HG02973 (cell line): ENCODE data around the gene DPP7.
A peak's percentile ranks its signal among the peaks of the same experiment; 100 is the strongest.

ENCODE experiments used
- ATAC-seq: cut with Tn5 transposase; IDR thresholded peaks from one replicate; pipeline ENCODE4 v1.9.1; 2021; ENCODE audit warnings: moderate library complexity; ENCODE audit not compliant: unreplicated experiment

Gene DPP7

DNA sequence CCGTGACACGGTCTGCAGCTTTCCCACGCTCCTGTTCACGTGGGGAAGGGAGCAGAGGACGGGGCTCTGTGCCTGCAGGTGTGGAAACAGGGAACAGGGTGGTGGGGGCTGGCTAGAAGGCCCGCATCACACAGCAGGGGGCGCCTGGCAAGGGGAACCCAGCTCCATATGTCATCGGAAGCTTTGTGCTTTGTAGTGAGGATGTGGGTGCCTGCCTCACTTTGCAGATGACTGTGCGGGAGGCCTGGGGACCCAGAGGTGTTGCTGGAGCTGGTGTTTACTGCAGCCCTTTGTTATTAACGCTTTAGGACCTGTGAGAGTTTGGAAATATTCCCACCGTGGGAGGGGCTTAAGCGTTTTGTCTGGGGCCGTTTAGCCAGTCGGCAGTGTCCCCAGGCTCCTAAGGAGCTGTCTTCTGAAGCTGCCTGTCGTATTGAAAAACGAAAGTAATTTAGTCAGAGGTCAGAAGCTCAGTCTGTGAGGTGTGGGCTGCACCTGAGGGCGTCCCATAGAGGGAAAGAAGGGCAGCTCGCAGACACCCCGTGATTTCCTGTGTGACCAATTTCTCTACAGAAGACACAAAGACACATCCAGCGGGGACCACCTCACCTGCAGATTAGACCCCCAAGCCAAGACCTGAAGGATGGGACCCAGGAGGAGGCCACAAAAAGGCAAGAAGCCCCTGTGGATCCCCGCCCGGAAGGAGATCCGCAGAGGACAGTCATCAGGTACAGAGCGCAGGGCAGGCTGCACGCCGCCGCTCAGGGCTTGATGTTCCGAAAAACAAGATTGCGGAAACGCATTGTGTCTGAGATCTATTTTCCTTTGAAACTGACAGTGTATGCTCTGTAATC, 18.6 kb downstream of the DPP7 start:
- ATAC-seq, result peak; percentile 63

DNA sequence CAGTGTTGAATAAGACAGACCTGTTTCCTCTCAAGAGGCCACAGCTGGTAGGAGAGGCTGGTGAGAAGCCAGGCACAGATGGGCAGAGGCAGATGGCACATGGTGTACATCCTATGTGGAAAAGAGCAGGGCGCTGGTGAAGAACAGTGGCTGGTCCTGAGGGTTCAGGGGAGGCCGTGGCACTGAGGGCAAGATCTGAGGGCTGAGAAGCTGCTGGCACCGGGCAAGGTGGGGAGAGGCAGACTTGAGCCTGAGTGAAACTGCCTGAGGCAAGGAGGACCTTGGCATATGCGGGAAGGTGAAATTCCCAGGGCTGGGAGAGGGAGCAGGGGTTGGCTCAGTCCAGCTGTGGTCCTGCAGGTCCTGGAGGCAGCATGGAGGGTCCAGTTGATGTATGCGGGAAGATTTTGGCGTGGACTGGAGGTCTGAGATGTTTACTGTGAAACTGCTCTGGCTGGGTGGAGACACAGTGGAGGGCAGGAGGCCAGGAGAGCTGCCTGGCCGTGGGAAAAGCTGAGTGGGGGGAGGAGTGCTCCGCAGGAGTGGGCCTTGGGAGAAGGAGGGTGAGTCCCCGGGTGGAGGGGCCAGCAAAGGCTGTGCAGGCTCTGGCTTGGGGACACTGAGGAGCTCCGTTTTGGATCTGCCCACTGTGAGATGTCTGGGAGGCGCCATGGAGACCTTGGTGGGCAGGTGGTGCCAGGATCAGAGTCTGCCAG, 25.1 kb downstream of the DPP7 start:
- ATAC-seq, result no peak

DNA sequence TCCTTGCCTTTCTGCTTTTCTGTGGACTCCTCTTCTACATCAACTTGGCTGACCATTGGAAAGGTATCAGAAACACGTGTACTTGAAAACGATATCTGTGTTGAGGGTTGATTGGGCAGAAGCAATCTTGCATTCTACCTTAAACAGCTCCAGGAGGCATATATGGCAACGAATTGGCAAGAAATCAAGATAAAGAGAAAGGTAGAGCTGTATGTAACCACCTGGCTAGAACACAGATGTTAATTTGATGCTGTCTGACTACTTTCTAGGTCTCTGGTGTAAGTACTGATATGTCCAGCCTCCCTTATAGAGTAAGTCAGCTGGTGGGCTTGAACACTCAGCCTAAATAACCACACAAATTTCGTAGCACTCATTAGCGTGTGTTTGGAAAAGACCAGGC, 26.4 kb downstream of the DPP7 start:
- no peak for ATAC-seq

DNA sequence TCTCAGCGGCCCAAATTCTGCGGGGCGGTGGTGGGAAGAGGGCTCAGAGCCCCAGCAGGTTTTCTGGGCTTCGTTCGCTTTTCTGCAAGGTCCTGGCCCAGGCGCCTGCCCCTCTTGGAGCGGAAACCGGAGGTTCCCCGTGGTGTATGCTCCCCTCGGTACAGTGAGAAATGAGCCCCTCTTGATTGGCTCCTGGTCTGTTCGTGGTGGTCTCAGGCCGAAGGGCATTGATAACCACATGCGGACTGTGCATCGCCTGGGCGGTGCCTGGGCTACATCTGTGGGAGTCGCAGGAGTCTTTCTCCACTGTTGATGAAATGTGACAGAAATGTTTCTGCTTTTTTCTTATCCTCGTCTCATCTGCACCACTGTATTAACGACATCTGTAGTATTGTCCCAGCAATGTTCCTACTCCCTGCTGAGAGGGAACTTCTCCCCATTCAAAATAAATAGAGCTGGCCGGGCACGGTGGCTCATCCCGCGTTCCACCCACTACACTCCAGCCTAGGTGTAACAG, 27.1 kb downstream of the DPP7 start:
- no peak for ATAC-seq

DNA sequence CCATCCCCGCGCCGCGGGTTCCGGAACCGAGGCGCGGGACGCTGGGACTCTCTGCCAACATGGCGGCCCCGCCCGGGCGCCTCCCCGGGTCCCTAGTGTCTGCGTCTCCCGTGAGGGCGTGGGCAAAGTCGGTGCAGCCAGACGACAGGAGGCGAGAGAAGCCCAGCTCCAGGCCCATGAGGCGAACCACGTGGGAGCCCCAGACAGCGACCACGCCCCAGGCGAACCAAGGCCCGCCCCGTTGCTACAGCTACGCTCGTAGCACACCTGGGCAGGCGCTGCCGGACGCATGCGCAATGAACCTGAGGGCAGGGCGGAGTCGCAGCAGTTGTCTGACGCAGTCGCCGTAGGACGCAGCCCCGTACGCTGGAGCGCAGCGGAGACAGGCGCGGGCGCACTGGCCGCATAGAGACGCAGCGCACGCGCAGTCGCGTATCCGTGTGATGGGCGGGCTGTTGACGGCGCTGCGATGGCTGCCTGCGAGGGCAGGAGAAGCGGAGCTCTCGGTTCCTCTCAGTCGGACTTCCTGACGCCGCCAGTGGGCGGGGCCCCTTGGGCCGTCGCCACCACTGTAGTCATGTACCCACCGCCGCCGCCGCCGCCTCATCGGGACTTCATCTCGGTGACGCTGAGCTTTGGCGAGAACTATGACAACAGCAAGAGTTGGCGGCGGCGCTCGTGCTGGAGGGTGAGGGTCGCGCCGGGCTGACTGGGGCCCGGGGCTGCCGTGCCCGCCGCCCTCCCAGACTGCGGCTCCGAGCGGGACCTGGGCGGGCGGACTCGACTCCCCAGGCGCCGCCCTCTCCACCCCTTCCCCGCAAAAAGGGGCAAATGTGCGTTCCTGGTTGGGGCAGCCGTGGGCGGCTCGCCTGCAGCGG, 27.8 kb downstream of the DPP7 start, which contains the start of gene MAN1B1:
Gene MAN1B1, plus strand, starts transcription at position 455 of the 878 bp plus-strand sequence. Its CDS starts 15 bp downstream, at position 470.
- peak; percentile 77 for ATAC-seq

DNA sequence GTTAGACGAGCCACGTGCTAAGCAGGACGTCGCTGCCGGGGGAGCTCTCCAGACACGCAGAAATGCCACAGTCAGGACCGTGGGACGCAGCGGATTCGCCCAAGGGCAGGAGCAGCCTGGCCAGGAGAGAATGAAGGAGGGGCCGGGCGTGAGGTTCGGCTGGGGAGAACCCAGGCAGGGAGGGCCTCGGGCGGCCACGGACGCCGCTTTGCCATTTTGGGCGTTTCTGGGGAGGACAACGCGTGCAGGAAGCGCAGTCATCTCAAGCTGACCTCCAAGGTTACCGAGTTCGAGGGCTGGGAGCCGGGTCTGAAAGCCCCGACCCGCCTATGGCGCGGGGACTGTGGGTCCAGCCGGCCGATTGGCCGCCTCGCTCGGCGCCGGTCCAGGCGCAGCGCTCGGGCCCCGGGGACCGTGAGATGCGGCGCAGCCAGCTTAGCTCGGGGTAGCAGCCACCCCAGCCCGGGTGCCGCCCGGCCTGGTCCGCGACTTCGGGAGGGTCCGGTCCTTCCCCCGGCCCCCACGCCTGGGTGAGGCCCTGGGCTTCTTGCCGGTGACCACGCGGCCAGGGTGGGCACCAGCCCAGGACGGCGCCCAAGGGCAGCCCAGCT, 28.5 kb downstream of the DPP7 start:
- ATAC-seq, result peak; percentile 8

DNA sequence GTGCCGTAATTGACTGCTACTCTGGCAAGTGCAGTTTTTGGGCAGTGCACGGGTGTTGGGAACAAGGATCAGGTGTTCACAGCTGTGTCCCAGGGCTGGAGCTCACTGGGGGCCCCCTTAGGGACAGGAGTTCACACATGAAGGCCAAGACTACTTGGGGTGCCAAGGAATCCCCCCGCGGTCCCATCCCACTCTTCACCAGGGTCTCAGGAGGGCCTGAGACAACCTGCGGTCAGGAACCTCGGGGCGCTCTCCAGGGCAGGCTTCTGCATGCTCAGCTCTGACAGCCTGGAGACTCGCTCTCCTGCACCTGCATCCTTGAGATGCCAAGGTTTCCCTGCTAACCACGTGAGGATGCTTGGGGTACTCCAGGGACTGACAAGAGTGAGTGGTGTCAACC, 30.0 kb downstream of the DPP7 start:
- no peak for ATAC-seq

DNA sequence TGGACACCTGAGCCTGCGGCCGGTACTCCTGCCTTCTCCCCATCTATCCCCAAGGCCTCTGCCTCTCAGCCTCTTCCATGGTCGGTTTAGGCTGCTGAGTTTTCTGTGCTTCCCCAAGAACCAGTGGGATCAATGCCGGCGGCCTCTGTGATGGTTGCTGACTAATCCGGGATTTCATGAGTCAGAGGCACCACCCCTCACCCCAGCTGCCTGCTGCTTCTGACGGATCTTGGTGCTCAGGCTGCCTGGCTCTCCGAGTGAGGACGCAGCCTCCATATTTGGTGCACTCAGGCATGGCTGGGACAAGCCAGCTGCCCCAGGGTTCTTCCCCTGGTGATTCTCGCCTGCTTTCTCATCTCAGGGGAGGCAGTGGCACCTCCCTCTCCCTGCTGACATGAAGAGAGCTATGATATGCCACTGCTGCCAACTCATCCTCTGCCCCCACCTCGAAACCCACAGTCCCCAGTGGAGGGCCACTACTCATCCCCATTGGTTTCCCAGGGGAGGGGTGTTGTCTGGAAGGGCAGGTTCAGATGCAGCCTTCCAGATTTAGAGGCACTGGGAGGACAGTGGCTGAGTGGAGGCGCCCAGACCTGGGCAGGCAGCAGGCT, 31.0 kb downstream of the DPP7 start:
- no peak for ATAC-seq

DNA sequence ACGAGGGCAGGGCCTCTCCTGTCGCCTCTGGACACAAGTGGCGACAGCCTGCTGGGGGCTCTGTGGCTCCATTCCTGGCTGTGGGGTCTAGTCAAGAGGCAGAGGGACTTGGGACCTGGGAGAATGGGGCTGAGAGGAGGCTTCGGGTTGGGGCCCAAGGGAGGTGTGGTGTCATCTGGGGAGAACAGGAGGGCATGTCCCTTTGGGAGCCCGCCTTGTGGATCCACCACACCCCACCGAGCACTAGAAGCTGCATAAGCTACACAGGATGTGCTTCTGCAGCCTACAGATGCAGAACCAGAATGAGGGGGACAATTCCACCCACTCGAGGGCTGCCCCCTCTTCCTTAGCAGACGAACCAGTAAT, 31.6 kb downstream of the DPP7 start:
- ATAC-seq, result no peak

DNA sequence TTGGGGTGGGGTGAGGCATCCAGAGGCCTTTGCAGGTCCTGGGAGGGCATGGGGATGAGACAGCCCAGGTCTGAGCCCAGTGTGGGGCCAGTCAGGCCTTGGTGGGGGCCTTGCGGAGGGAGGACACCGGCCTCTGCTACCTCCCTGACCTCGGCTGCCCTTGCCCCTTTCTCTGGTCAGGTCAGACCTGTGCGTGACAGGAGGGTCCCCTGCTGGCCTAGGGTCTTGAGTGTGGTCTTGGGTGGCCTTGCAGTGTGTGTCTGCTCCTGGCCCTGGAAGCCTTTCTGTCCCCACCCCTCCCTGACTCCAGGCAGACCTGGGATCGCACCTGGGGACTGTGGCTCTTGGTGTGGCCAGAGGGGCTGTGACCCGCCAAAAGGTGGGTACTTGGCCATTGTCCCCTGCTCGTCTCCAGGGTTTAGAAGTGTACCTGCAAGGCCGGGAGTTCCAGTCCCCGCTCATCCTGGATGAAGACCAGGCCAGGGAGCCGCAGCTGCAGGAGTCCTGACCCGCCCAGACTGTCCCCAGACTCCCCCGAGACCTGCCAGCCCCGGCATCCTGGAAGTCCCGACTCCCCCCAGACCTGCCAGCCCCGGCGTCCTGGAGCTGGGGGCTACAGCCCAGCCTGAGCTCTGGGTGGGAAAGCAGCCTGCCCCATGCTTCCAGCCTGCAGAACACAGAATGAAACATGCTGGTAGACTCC, 32.2 kb downstream of the DPP7 start:
- ATAC-seq, result no peak

DNA sequence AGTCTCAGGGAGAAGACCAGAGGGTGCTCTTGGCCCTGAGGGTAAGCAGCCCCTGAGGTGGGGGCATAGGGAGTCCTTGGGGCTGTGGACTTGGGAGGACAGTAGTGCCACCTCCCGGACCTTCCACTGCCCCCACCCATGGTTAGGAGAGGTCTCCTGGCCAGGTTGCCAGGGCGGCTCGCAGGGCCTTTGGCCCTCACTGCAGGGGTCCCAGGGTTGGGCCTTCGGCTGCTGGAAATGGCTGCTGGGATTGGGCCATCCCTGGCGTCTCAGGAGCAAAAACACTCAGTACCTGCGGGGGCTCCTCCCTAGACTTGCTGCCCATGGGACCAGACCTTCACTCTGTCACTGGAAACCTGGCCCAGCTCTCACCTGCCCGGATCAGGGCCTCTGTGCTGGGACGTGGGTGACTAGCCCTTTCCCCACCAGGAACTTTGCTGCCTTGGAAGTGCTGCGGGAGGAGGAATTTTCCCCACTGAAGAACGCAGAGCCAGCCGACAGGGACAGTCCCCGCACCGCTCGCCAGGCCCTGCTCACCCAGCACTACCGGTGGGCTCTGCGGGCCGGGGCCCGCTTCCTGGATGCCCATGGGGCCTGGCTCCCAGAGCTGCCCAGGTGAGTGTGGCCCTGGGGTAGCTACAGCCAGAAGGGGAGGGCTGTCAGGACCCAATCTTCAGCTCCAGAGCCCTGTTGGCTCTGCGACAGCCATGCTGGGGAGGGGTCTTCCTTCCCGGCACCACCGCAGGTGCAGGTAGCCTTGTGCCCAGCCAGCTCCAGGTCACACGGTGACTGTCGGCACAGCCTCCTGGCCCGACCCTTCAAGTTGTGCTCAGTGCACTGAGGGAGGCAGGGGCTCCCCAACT, 34.0 kb downstream of the DPP7 start:
- no peak for ATAC-seq

DNA sequence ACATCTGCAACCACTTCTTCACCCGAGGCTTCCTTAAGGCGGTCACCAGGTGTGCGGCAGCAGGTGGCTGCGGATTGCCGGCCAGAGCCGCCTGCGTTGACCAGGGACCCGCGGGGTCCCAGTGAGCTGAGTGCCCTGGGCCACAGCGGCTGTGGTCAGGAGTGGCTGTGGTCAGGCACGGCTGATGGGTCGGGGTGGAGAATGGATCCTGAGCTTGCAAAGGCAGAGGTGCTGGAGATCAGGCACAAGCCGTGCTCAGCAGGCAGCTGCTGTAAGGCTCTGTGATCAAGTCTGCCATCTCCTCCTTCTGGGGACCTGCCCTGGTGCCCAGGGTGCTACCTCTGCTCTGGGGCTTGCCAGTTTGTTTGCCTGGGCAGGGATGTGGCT, 35.1 kb downstream of the DPP7 start:
- ATAC-seq, result no peak

DNA sequence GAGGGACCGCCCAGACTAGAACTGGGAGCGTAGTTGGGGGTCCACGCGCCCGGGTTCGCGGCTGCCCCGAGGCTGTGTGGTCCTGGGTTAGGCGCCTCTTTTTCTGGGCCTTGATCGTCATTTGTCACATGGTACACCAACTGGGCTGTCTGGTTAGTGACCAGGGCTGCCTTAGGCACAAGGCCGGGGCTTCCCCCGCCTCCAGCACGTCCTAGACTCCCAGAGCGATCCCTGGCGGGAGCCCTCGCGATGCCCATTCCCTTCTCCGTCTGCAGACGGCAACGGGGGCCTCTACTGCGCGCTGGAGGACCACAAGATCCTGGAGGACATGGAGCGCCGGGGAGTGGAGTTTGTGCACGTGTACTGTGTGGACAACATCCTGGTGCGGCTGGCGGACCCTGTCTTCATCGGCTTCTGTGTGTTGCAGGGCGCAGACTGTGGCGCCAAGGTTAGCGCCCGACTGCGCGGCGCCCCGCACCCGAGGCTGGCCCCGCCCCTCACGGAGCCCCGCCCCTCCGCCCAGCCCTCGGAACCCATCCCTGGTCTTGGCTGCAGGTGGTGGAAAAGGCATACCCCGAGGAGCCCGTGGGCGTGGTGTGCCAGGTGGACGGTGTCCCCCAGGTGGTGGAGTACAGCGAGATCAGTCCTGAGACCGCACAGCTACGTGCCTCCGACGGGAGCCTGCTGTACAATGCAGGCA, 35.7 kb downstream of the DPP7 start:
- no peak for ATAC-seq

DNA sequence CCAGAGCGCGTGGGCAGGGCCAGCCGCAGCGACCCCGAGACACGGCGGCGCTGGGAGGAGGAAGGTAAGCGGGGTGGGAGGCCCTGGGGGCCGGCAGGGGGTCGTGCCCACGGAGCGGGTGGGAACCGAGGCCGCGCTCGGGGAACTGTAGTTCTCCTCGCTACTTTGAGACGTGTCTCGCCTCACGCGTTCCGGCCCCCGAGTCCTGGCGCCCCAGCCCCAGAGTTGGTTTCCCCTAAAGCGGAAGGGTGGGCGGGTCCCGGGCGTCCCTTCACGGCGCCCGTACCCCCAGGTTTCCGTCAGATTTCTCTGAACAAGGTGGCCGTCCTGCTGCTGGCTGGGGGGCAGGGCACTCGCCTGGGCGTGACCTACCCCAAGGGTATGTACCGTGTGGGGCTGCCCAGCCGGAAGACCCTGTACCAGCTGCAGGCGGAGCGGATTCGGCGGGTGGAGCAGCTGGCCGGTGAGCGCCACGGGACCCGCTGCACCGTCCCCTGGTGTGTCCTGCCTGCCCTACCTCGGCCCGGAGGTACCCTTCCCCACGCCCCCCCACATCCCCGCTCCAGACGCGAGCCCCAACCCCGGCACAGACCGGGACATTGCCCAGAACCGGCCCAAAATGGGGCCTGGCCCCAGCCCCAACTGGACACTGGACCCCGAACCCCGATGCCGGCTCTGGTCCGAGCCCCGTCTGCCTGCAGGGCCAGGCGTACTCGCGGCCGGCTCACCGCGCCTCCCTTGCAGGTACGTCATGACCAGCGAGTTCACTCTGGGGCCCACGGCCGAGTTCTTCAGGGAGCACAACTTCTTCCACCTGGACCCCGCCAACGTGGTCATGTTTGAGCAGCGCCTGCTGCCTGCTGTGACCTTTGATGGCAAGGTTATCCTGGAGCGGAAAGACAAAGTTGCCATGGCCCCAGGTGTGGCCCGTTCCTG, 36.5 kb downstream of the DPP7 start:
- ATAC-seq, result no peak

DNA sequence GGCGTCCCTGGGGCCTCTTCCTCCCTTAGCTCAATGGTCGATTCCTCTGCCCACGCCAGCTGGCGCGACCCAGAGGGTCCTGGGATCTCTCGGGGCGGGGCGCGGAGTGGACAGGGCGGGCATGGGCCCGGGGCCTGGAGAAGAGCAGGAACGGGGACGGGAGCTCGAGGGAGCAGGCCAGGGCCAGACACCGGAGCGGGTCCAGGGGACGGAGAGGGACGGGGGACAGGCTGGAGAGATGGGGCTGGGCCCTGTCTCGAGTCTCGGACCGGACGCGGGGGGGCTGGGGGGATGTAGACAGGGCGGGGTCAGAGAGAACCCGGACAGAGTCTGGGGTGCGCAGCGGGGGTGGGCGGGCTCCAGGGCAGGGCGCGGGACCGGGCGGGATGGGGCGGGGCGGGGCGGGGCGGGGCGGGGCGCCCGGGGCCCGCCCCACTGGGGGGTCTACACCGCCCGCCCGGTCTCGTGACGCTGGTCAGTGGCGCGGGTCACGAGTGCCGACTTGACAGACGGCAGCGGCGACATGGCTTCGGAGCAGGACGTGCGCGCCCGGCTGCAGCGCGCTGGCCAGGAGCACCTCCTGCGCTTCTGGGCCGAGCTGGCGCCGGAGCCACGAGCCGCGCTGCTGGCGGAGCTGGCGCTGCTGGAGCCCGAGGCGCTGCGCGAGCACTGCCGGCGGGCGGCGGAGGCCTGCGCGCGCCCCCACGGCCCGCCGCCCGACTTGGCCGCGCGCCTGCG, 37.4 kb downstream of the DPP7 start, which contains the start of gene UAP1L1:
Gene UAP1L1, plus strand, starts transcription at position 508 of the 738 bp plus-strand sequence. Its CDS starts 16 bp downstream, at position 524.
- ATAC-seq, result no peak

DNA sequence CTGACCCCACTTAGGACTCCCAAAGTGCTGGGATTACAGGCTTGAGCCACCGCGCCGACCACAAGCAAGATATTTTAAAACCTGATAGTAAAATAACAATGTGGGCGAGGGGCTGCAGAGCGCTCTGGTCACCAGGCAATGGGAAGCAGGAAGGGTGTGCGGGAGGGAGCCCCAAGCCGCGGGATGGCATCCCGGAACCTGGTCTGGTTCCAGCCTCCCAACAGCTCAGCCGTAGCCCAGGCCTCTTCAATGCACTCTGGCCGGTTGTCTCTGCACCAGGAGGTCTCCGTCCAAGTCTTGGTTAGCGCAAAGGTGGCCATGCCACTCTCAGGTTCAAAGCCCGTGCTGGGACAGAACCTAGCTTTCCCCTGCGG, 37.9 kb downstream of the DPP7 start:
- no peak for ATAC-seq
